Measurements from ENCODE around the gene IGSF23.

Gene IGSF23

GRCh38 chr19:44684892-44685863 lies 71.8 kb downstream of the IGSF23 start:
- in situ Hi-C loops (cut with HindIII; ENCODE audit: low sequenced_read_pairs) = no loop called here

- in situ Hi-C loops (cut with HindIII; ENCODE audit: low sequenced_read_pairs) = no loop called here
Observed at GRCh38 chr19:44685877-44686276, 72.5 kb downstream of the IGSF23 start.
